Esophagus muscularis mucosa (tissue), 4 donors: ENCODE results near the gene AIDA. TPM values are rescaled to one million over a fixed set of nuclear protein-coding genes. Genes with fewer than 3 reads are reported as not detected.

Source experiments
- DNase-seq: peaks from one replicate; pipeline ENCODE4 v3.0.0-alpha.2; 2017; ENCODE audit errors: extremely low spot score
- H3K27ac ChIP-seq, 4 donors: fragments of 200-600 bp; sonication (generic); replicated peaks in 1 of 4; 1 replicate in 3 of 4; 2 replicates in 1 of 4; pipeline ENCODE4 v1.5.1; 2016 to 2019; ENCODE audit warnings: mild to moderate bottlenecking in 1 of 4
- H3K27me3 ChIP-seq, 4 donors: fragments of 200-600 bp; sonication (generic); one replicate each; pipeline versions ENCODE4 v1.5.1 to v1.6.0; 2016 to 2019
- H3K36me3 ChIP-seq, 4 donors: fragments of 200-600 bp; sonication (generic); one replicate each; pipeline ENCODE4 v1.5.1; 2016 to 2019
- H3K4me1 ChIP-seq, 4 donors: fragments of 200-600 bp; sonication (generic); one replicate each; pipeline ENCODE4 v1.5.1; 2016 to 2019
- H3K4me3 ChIP-seq, 4 donors: fragments of 200-600 bp; sonication (generic); 1 replicate in 2 of 4; 2 replicates in 2 of 4; pipeline ENCODE4 v1.5.1; 2016 to 2019; ENCODE audit warnings: mild to moderate bottlenecking in 4 of 4, moderate library complexity in 1 of 4
- H3K9me3 ChIP-seq, 4 donors: fragments of 200-600 bp; sonication (generic); 1 replicate in 3 of 4; 2 replicates in 1 of 4; pipeline ENCODE4 v1.5.1; 2016 to 2019
- EP300 ChIP-seq: sonication (generic); formaldehyde crosslinking; IDR thresholded peaks from one replicate; pipeline ENCODE4 v1.6.1; 2017; ENCODE audit warnings: antibody characterized with exemption
- POLR2A ChIP-seq: fragments of 450-650 bp; IDR thresholded peaks from one replicate; pipeline ENCODE4 v1.6.1; 2017; ENCODE audit warnings: antibody characterized with exemption, moderate library complexity, mild to moderate bottlenecking, low read depth
- POLR2AphosphoS5 ChIP-seq, 2 donors: sonication (generic); formaldehyde crosslinking; IDR thresholded peaks; one replicate each; pipeline ENCODE4 v1.6.1; 2017; ENCODE audit warnings: antibody characterized with exemption in 2 of 2
- WGBS: methylation state at CpG from one replicate; pipeline ENCODE4 v1.1.5; 2018; 5-methylcytosine and 5-hydroxymethylcytosine counted together
- intact Hi-C: fragments of 100-400 bp; cut with DNase I; formaldehyde crosslinking; loops from one replicate; pipeline ENCODE4 v1.15.1; 2023
- total RNA-seq, 4 donors: library from RNA; depleted of rRNA; stranded (reverse); fragments of >200 nt; gene quantifications; one replicate each; pipeline versions ENCODE4 v1.1.0 to v1.2.1, GENCODE V29; 2016
- TF ChIP-seq, protein P1 (sequence below), 3 experiments: fragments of 200-600 bp in 2 of 3; fragments of 450-650 bp in 1 of 3; sonication (generic) in 2 of 3; IDR thresholded peaks; one replicate each; pipeline ENCODE4 v1.5.1; 2017 to 2019; ENCODE audit warnings: antibody characterized with exemption in 3 of 3, mild to moderate bottlenecking in 2 of 3, moderate library complexity in 1 of 3

The AIDA gene
- total RNA-seq, 4 donors from 2014 or later: 94.3 to 120 (median 99.8) TPM

DNA sequence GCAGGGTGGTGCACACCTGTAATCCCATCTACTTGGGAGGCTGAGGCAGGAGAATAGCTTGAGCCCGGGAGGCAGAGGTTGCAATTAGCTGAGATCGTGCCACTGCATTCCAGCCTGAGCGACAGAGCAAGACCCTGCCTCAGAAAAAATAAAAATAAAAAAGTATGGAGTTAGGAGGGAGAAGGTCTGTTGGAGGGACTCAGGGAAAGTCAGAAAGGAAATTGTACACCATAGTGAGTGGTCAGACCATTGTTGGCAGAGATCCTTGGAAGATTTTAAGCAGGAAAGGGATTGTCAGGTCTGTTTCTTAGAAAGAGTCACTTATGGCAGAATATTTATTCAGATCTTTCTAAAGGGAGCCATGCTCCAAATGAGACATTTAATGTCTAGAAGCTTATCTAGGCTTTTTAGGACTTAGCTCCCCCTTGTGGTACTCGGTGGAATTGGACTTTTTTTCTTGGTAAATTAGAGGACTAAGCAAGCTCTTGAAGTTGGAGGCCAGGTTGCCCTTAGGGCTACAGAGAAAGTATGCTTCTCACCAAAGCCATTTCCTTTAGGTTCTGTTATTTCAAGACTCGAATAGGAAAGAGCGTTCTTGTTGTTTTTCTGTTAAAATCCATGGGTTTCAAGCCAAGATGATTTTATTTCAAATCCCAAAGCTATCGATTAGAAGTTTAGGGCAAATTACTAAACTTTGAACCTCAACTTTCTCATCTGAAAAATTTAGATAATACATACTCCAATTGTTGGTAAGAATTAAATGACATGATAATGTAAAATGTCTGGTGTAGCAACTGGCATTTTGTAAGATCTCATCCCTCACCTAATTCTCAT is 77.9 kb downstream of the AIDA start:
- no peaks in the 10 kb centered on the region for H3K4me1 ChIP-seq
- peak overlapping the region in 1 of 4 donors; percentile 9 for H3K27ac ChIP-seq
- intact Hi-C loops: loop anchor here (1.0 to 5.0 kb wide), 2 partner anchors 42 to 169 kb away; no protein-coding TSS in a partner anchor
- TF ChIP-seq, protein P1, sequence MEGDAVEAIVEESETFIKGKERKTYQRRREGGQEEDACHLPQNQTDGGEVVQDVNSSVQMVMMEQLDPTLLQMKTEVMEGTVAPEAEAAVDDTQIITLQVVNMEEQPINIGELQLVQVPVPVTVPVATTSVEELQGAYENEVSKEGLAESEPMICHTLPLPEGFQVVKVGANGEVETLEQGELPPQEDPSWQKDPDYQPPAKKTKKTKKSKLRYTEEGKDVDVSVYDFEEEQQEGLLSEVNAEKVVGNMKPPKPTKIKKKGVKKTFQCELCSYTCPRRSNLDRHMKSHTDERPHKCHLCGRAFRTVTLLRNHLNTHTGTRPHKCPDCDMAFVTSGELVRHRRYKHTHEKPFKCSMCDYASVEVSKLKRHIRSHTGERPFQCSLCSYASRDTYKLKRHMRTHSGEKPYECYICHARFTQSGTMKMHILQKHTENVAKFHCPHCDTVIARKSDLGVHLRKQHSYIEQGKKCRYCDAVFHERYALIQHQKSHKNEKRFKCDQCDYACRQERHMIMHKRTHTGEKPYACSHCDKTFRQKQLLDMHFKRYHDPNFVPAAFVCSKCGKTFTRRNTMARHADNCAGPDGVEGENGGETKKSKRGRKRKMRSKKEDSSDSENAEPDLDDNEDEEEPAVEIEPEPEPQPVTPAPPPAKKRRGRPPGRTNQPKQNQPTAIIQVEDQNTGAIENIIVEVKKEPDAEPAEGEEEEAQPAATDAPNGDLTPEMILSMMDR (IDR thresholded peaks at IDR 0.05): peak; percentile 83 to 91 (median 87)
- TF ChIP-seq POLR2A: no peak
- H3K27me3 ChIP-seq: no peaks in the 10 kb centered on the region
- no peak overlapping the region for H3K4me3 ChIP-seq
- DNase-seq: no peak
- peaks cover 18 to 79% (median 59%) of the 10 kb centered on the region in 4 donors for H3K36me3 ChIP-seq
- WGBS: 46% methylated on average over 7 of the region's 7 CpGs
- no peaks in the 10 kb centered on the region for H3K9me3 ChIP-seq

DNA sequence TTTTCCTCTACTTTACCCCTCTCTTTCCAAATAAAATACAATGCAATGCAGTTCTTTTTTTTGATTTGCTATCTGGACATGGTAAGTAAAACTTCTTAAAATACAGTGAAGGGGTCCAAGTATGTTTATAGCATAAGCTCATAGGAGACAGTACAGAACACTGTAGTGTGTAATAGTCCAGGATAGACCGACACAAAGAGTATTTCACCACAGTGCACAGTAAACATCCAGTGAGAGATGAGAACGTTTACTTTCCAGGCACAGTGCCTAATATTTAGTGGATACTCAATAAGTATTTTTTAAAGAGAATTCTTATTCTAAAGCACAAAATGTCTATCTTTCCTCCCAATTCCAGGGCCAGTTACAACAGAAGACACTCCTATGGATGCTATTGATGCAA is 79.5 kb downstream of the AIDA start:
- TF ChIP-seq POLR2A (no peak), POLR2AphosphoS5 (IDR thresholded peaks at IDR 0.05) (no peak), EP300 (no peak)
- TF ChIP-seq, protein P1 (IDR thresholded peaks at IDR 0.05): no peak
- Histone ChIP-seq H3K4me1 (no peaks in the 10 kb centered on the region), H3K27me3 (no peaks in the 10 kb centered on the region), H3K36me3 (peaks cover 32 to 85% (median 68%) of the 10 kb centered on the region in 4 donors), H3K4me3 (no peak overlapping the region), H3K27ac (no peak overlapping the region), H3K9me3 (no peaks in the 10 kb centered on the region)
- WGBS: 51% methylated on average over 2 of the region's 2 CpGs
- DNase-seq: no peak
- intact Hi-C loops: no loop called here

DNA sequence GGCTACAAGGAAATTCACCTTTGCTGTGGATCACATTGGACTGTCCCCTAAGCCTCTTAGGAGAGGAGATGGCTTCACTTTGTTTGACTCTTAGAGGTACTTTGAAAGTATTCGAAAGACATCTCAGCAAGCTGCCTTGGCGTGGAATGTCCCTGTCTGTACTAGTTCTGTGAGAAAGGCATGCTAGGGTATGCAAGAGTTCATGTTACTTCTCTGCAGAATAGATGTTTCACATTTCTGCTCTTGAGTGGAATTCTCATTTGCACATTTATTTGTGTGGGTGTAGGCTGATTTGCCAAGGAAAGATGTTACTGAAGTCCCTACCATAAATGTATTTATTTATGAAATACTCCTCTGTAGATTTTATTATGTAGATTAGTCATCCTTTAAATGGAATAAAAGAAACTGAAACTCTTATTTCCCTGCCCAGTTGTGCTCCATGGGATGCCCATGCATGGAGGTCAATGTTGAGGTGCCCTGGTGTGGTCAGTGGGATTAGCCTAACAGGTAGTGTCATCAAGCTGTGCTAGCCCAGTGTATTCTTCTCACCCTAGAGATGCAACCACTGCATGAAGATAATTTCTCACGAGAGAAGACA is 80.6 kb downstream of the AIDA start:
- WGBS: 83% methylated on average over 3 of the region's 3 CpGs
- H3K27me3 ChIP-seq: no peaks in the 10 kb centered on the region
- no peak for DNase-seq
- H3K4me1 ChIP-seq: no peaks in the 10 kb centered on the region
- TF ChIP-seq EP300: no peak
- no peak for TF ChIP-seq POLR2AphosphoS5 (IDR thresholded peaks at IDR 0.05)
- TF ChIP-seq, protein P1 (IDR thresholded peaks at IDR 0.05): no peak
- no peak for TF ChIP-seq POLR2A
- no peak overlapping the region for H3K27ac ChIP-seq
- intact Hi-C loops: no loop called here
- peaks cover 34 to 85% (median 73%) of the 10 kb centered on the region in 4 donors for H3K36me3 ChIP-seq
- no peaks in the 10 kb centered on the region for H3K9me3 ChIP-seq
- H3K4me3 ChIP-seq: no peak overlapping the region

DNA sequence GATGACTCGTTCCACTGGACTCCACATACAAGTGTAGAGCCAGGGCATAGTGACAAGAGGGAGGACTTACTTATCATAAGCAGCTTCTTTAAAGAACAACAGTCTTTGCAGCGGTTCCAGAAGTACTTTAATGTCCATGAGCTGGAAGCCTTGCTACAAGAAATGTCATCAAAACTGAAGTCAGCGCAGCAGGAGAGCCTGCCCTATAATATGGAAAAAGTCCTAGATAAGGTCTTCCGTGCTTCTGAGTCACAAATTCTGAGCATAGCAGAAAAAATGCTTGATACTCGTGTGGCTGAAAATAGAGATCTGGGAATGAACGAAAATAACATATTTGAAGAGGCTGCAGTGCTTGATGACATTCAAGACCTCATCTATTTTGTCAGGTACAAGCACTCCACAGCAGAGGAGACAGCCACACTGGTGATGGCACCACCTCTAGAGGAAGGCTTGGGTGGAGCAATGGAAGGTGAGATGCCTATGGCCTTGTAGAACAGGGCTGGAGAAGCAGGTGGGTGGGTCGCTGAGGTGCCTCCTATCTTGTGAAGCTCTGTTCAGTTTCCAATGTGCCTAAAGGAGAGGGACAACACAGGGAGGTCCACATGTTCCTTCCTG is 82.3 kb downstream of the AIDA start:
- Histone ChIP-seq H3K27me3 (no peaks in the 10 kb centered on the region), H3K9me3 (no peaks in the 10 kb centered on the region), H3K36me3 (peaks cover 39 to 90% (median 82%) of the 10 kb centered on the region in 4 donors), H3K4me3 (no peak overlapping the region), H3K4me1 (no peaks in the 10 kb centered on the region), H3K27ac (no peak overlapping the region)
- intact Hi-C loops: no loop called here
- no peak for TF ChIP-seq POLR2AphosphoS5 (IDR thresholded peaks at IDR 0.05)
- TF ChIP-seq EP300: no peak
- no peak for TF ChIP-seq POLR2A
- TF ChIP-seq, protein P1 (IDR thresholded peaks at IDR 0.05): no peak
- no peak for DNase-seq
- 92% methylated on average over 7 of the region's 7 CpGs for WGBS
